HEK293 (cell line): ENCODE data around the gene ZNF552.
A peak's percentile ranks its signal among the peaks of the same experiment; 100 is the strongest.

Experiments used
- HOXA7 ChIP-seq: sonication (generic); formaldehyde crosslinking; IDR thresholded peaks from 2 replicates; pipeline ENCODE4 v1.8.1; 2022; ENCODE audit warnings: missing genetic modification reagents, borderline replicate concordance
- KLF7 ChIP-seq: fragments of 450-650 bp; formaldehyde crosslinking; IDR thresholded peaks from 2 replicates; pipeline ENCODE4 v1.5.1; 2016; ENCODE audit warnings: missing biosample characterization, missing genetic modification characterization, borderline replicate concordance
- KLF8 ChIP-seq: fragments of 450-650 bp; formaldehyde crosslinking; IDR thresholded peaks from 2 replicates; pipeline ENCODE4 v1.5.1; 2016; ENCODE audit warnings: missing biosample characterization, missing genetic modification characterization
- SP3 ChIP-seq: fragments of 450-650 bp; formaldehyde crosslinking; IDR thresholded peaks from 2 replicates; pipeline ENCODE4 v1.5.1; 2016; ENCODE audit warnings: missing biosample characterization, missing genetic modification characterization
- SP7 ChIP-seq: fragments of 450-650 bp; formaldehyde crosslinking; IDR thresholded peaks from 2 replicates; pipeline ENCODE4 v1.5.1; 2016; ENCODE audit warnings: missing biosample characterization, missing genetic modification characterization
- YY1 ChIP-seq: fragments of 450-650 bp; formaldehyde crosslinking; IDR thresholded peaks from 2 replicates; pipeline ENCODE4 v1.5.1; 2018; ENCODE audit warnings: missing biosample characterization, missing genetic modification characterization
- ZBTB8A ChIP-seq: fragments of 450-650 bp; formaldehyde crosslinking; IDR thresholded peaks from 2 replicates; pipeline ENCODE4 v1.5.1; 2016; ENCODE audit warnings: missing biosample characterization, missing genetic modification characterization
- ZEB2 ChIP-seq: fragments of 450-650 bp; formaldehyde crosslinking; IDR thresholded peaks from 2 replicates; pipeline ENCODE4 v1.5.1; 2016; ENCODE audit warnings: missing biosample characterization, missing genetic modification characterization
- ZFP37 ChIP-seq: fragments of 450-650 bp; formaldehyde crosslinking; IDR thresholded peaks from 2 replicates; pipeline ENCODE4 v1.5.1; 2016; ENCODE audit warnings: missing biosample characterization, missing genetic modification characterization
- ZNF2 ChIP-seq: fragments of 450-650 bp; formaldehyde crosslinking; IDR thresholded peaks from 2 replicates; pipeline ENCODE4 v1.5.1; 2016; ENCODE audit warnings: missing biosample characterization, missing genetic modification characterization
- ZNF266 ChIP-seq: fragments of 450-650 bp; formaldehyde crosslinking; IDR thresholded peaks from 2 replicates; pipeline ENCODE4 v1.5.1; 2016; ENCODE audit warnings: missing biosample characterization, missing genetic modification characterization, low read depth
- ZNF394 ChIP-seq: fragments of 450-650 bp; formaldehyde crosslinking; IDR thresholded peaks from 2 replicates; pipeline ENCODE4 v1.5.1; 2016; ENCODE audit warnings: missing biosample characterization, missing genetic modification characterization, mild to moderate bottlenecking, moderate library complexity, borderline replicate concordance
- ZNF501 ChIP-seq: fragments of 450-650 bp; formaldehyde crosslinking; IDR thresholded peaks from 2 replicates; pipeline ENCODE4 v1.5.1; 2016; ENCODE audit warnings: missing biosample characterization, missing genetic modification characterization
- ZNF510 ChIP-seq: fragments of 450-650 bp; formaldehyde crosslinking; IDR thresholded peaks from 2 replicates; pipeline ENCODE4 v1.5.1; 2018; ENCODE audit warnings: mild to moderate bottlenecking, missing genetic modification characterization, missing biosample characterization; ENCODE audit not compliant: insufficient replicate concordance
- ZNF626 ChIP-seq: fragments of 450-650 bp; sonication (Bioruptor Pico); formaldehyde crosslinking; IDR thresholded peaks from 2 replicates; pipeline ENCODE4 v1.5.1; 2018; ENCODE audit warnings: missing biosample characterization, missing genetic modification characterization, inconsistent platforms
- ZNF629 ChIP-seq: fragments of 450-650 bp; formaldehyde crosslinking; IDR thresholded peaks from 2 replicates; pipeline ENCODE4 v1.5.1; 2017; ENCODE audit warnings: missing biosample characterization, missing genetic modification characterization
- ZNF701 ChIP-seq: fragments of 450-650 bp; formaldehyde crosslinking; IDR thresholded peaks from 2 replicates; pipeline ENCODE4 v1.5.1; 2016; ENCODE audit warnings: missing biosample characterization, missing genetic modification characterization
- ZSCAN16 ChIP-seq: fragments of 450-650 bp; formaldehyde crosslinking; IDR thresholded peaks from 2 replicates; pipeline ENCODE4 v1.5.1; 2016; ENCODE audit warnings: missing biosample characterization, missing genetic modification characterization
- ZSCAN30 ChIP-seq: fragments of 450-650 bp; IDR thresholded peaks from 2 replicates; pipeline ENCODE4 v1.5.1; 2018; ENCODE audit warnings: missing biosample characterization, mild to moderate bottlenecking, missing genetic modification characterization, moderate library complexity
- TF ChIP-seq, protein P1 (sequence below): fragments of 450-650 bp; formaldehyde crosslinking; conservative IDR thresholded peaks from 2 replicates; pipeline ENCODE4 v1.5.1; 2016; ENCODE audit warnings: low read depth, missing biosample characterization, missing genetic modification characterization
- TF ChIP-seq, protein P2 (sequence below): fragments of 450-650 bp; formaldehyde crosslinking; IDR thresholded peaks from 2 replicates; pipeline ENCODE4 v1.5.1; 2016; ENCODE audit warnings: missing biosample characterization, missing genetic modification characterization
- TF ChIP-seq, protein P3 (sequence below): fragments of 450-650 bp; formaldehyde crosslinking; optimal IDR thresholded peaks from 2 replicates; pipeline ENCODE3; 2016; ENCODE audit warnings: missing biosample characterization, mild to moderate bottlenecking, missing genetic modification characterization
- TF ChIP-seq, protein P4 (sequence below): fragments of 450-650 bp; formaldehyde crosslinking; IDR thresholded peaks from 2 replicates; pipeline ENCODE4 v1.5.1; 2016; ENCODE audit warnings: missing biosample characterization, missing genetic modification characterization
- TF ChIP-seq, protein P5 (sequence below): fragments of 450-650 bp; formaldehyde crosslinking; IDR thresholded peaks from 2 replicates; pipeline ENCODE4 v1.5.1; 2016; ENCODE audit warnings: missing biosample characterization, missing genetic modification characterization, low read depth
- TF ChIP-seq, protein P6 (sequence below): fragments of 450-650 bp; formaldehyde crosslinking; IDR thresholded peaks from 2 replicates; pipeline ENCODE4 v1.5.1; 2016; ENCODE audit warnings: missing biosample characterization, missing genetic modification characterization
- TF ChIP-seq, protein P7 (sequence below): fragments of 450-650 bp; formaldehyde crosslinking; IDR thresholded peaks from 2 replicates; pipeline ENCODE4 v1.5.1; 2017; ENCODE audit warnings: missing biosample characterization, missing genetic modification characterization

ZNF552 gene

DNA sequence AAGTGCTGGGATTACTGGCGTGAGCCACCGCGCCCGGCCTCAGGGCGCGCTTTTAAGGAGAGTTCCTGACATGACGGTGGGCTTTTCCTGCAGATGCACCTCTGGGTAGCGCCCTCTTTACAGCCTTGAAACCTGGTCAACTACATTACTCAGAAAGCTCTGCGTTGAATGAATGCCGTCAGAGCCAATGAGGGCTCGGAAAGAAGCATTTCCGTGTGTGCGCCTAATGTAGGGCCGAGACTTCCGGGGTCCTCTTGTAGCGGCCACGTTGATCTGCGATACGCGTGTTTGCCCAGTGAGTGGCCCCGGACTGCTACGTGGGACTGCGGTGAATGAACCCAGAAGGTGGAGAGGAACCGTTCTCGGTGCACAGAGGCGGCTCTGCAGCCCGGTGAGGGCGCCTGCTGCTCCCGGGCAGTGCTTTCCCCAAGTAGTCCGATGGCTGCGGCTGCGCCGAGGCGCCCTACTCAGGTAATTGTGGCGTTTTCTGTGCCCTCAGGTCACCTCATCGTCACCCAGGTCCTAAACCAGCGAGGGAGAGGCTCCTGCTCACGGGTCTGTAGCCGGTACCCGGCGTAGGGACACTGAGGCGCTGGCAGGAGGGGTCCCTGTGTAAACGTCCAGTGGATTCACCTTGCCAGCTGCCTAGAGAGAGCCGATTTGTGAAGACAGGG lies 4.9 kb upstream of the ZNF552 start (continued):
- TF ChIP-seq ZEB2 (tag by site-specific recombination) = 0 out of 2 replicates have a peak, but pooled peaks have one; percentile 41
- TF ChIP-seq, protein P1, sequence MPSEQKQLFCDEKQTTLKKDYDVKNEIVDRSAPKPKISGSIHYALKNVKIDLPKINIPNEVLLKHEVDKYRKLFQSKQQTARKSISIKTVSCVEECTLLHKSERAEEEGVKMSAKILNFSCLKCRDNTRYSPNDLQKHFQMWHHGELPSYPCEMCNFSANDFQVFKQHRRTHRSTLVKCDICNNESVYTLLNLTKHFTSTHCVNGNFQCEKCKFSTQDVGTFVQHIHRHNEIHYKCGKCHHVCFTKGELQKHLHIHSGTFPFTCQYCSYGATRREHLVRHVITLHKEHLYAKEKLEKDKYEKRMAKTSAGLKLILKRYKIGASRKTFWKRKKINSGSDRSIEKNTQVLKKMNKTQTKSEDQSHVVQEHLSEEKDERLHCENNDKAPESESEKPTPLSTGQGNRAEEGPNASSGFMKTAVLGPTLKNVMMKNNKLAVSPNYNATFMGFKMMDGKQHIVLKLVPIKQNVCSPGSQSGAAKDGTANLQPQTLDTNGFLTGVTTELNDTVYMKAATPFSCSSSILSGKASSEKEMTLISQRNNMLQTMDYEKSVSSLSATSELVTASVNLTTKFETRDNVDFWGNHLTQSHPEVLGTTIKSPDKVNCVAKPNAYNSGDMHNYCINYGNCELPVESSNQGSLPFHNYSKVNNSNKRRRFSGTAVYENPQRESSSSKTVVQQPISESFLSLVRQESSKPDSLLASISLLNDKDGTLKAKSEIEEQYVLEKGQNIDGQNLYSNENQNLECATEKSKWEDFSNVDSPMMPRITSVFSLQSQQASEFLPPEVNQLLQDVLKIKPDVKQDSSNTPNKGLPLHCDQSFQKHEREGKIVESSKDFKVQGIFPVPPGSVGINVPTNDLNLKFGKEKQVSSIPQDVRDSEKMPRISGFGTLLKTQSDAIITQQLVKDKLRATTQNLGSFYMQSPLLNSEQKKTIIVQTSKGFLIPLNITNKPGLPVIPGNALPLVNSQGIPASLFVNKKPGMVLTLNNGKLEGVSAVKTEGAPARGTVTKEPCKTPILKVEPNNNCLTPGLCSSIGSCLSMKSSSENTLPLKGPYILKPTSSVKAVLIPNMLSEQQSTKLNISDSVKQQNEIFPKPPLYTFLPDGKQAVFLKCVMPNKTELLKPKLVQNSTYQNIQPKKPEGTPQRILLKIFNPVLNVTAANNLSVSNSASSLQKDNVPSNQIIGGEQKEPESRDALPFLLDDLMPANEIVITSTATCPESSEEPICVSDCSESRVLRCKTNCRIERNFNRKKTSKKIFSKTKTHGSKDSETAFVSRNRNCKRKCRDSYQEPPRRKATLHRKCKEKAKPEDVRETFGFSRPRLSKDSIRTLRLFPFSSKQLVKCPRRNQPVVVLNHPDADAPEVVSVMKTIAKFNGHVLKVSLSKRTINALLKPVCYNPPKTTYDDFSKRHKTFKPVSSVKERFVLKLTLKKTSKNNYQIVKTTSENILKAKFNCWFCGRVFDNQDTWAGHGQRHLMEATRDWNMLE = peak; percentile 72
- TF ChIP-seq ZNF266 (tag by site-specific recombination) = no peak
- TF ChIP-seq SP7 = peak; percentile 52
- TF ChIP-seq, protein P2, sequence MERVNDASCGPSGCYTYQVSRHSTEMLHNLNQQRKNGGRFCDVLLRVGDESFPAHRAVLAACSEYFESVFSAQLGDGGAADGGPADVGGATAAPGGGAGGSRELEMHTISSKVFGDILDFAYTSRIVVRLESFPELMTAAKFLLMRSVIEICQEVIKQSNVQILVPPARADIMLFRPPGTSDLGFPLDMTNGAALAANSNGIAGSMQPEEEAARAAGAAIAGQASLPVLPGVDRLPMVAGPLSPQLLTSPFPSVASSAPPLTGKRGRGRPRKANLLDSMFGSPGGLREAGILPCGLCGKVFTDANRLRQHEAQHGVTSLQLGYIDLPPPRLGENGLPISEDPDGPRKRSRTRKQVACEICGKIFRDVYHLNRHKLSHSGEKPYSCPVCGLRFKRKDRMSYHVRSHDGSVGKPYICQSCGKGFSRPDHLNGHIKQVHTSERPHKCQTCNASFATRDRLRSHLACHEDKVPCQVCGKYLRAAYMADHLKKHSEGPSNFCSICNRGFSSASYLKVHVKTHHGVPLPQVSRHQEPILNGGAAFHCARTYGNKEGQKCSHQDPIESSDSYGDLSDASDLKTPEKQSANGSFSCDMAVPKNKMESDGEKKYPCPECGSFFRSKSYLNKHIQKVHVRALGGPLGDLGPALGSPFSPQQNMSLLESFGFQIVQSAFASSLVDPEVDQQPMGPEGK (tag by site-specific recombination) = peak; percentile 30; the same call in 1 of the 2 replicates
- peak; percentile 52; the same call in 1 of the 2 replicates for TF ChIP-seq ZNF501 (tag by site-specific recombination)
- TF ChIP-seq, protein P3, sequence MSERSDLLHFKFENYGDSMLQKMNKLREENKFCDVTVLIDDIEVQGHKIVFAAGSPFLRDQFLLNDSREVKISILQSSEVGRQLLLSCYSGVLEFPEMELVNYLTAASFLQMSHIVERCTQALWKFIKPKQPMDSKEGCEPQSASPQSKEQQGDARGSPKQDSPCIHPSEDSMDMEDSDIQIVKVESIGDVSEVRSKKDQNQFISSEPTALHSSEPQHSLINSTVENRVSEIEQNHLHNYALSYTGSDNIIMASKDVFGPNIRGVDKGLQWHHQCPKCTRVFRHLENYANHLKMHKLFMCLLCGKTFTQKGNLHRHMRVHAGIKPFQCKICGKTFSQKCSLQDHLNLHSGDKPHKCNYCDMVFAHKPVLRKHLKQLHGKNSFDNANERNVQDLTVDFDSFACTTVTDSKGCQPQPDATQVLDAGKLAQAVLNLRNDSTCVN (tag by site-specific recombination) = peak; percentile 57
- TF ChIP-seq ZSCAN30 (tag by site-specific recombination) = peak; percentile 28; the same call in 1 of the 2 replicates
- TF ChIP-seq, protein P4, sequence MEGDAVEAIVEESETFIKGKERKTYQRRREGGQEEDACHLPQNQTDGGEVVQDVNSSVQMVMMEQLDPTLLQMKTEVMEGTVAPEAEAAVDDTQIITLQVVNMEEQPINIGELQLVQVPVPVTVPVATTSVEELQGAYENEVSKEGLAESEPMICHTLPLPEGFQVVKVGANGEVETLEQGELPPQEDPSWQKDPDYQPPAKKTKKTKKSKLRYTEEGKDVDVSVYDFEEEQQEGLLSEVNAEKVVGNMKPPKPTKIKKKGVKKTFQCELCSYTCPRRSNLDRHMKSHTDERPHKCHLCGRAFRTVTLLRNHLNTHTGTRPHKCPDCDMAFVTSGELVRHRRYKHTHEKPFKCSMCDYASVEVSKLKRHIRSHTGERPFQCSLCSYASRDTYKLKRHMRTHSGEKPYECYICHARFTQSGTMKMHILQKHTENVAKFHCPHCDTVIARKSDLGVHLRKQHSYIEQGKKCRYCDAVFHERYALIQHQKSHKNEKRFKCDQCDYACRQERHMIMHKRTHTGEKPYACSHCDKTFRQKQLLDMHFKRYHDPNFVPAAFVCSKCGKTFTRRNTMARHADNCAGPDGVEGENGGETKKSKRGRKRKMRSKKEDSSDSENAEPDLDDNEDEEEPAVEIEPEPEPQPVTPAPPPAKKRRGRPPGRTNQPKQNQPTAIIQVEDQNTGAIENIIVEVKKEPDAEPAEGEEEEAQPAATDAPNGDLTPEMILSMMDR = peak; percentile 76
- TF ChIP-seq, protein P5, sequence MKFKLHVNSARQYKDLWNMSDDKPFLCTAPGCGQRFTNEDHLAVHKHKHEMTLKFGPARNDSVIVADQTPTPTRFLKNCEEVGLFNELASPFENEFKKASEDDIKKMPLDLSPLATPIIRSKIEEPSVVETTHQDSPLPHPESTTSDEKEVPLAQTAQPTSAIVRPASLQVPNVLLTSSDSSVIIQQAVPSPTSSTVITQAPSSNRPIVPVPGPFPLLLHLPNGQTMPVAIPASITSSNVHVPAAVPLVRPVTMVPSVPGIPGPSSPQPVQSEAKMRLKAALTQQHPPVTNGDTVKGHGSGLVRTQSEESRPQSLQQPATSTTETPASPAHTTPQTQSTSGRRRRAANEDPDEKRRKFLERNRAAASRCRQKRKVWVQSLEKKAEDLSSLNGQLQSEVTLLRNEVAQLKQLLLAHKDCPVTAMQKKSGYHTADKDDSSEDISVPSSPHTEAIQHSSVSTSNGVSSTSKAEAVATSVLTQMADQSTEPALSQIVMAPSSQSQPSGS = no peak
- no peak for TF ChIP-seq ZNF510 (tag by site-specific recombination)
- peak; percentile 42; the same call in 1 of the 2 replicates for TF ChIP-seq ZNF629
- peak; percentile 21; the same call in 1 of the 2 replicates for TF ChIP-seq ZNF2
- TF ChIP-seq KLF7 (tag by site-specific recombination) = peak; percentile 72; the same call in 1 of the 2 replicates
- TF ChIP-seq ZSCAN16 (tag by site-specific recombination) = no peak
- TF ChIP-seq HOXA7 = peak; percentile 93
- TF ChIP-seq ZNF626 = no peak
- peak; percentile 100 for TF ChIP-seq ZBTB8A (tag by site-specific recombination)
- no peak for TF ChIP-seq ZNF701
- TF ChIP-seq YY1 = no peak
- peak; percentile 50; the same call in 1 of the 2 replicates for TF ChIP-seq KLF8 (tag by site-specific recombination)
- TF ChIP-seq, protein P6, sequence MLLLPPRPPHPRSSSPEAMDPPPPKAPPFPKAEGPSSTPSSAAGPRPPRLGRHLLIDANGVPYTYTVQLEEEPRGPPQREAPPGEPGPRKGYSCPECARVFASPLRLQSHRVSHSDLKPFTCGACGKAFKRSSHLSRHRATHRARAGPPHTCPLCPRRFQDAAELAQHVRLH (tag by site-specific recombination) = peak; percentile 61; the same call in 1 of the 2 replicates
- TF ChIP-seq SP3 = 0 out of 2 replicates have a peak, but pooled peaks have one; percentile 13
- TF ChIP-seq, protein P7, sequence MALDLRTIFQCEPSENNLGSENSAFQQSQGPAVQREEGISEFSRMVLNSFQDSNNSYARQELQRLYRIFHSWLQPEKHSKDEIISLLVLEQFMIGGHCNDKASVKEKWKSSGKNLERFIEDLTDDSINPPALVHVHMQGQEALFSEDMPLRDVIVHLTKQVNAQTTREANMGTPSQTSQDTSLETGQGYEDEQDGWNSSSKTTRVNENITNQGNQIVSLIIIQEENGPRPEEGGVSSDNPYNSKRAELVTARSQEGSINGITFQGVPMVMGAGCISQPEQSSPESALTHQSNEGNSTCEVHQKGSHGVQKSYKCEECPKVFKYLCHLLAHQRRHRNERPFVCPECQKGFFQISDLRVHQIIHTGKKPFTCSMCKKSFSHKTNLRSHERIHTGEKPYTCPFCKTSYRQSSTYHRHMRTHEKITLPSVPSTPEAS (tag by site-specific recombination) = peak; percentile 78
- TF ChIP-seq ZFP37 (tag by site-specific recombination) = peak; percentile 31; the same call in 1 of the 2 replicates
- 0 out of 2 replicates have a peak, but pooled peaks have one; percentile 64 for TF ChIP-seq ZNF394 (tag by site-specific recombination)
